Mononuclear cell (primary cell): ENCODE data around the gene WWTR1. TPM values are rescaled to one million over a fixed set of nuclear protein-coding genes. Genes with fewer than 3 reads are reported as not detected.

Experiments used
- H3K27me3 ChIP-seq: 2 replicates; pipeline ENCODE4 v1.6.0; 2011; ENCODE audit warnings: low read length, control low read depth; ENCODE audit not compliant: insufficient read depth
- H3K4me1 ChIP-seq: 2 replicates; pipeline ENCODE4 v1.5.1; 2011; ENCODE audit warnings: mild to moderate bottlenecking, low read length, control low read depth; ENCODE audit not compliant: insufficient read depth
- H3K4me3 ChIP-seq: 2 replicates; pipeline ENCODE4 v1.5.1; 2011; ENCODE audit warnings: mild to moderate bottlenecking, low read length, moderate library complexity
- H3K9me3 ChIP-seq: 2 replicates; pipeline ENCODE4 v1.5.1; 2011; ENCODE audit warnings: low read depth, mild to moderate bottlenecking, control low read depth, low read length
- total RNA-seq: library from RNA; depleted of rRNA; stranded (reverse); fragments of >200 nt; gene quantifications from one replicate; pipeline ENCODE4 v1.2.3, GENCODE V29; 2012

Gene WWTR1
- total RNA-seq, 1 donor = 0.31 TPM

- Histone ChIP-seq H3K27me3 (peaks cover 4% of the 10 kb centered on the region), H3K4me3 (no peak overlapping the region), H3K9me3 (no peaks in the 10 kb centered on the region), H3K4me1 (no peaks in the 10 kb centered on the region)
Measured at GRCh38 chr3:149579161-149579560, 78.7 kb downstream of the WWTR1 start.

DNA sequence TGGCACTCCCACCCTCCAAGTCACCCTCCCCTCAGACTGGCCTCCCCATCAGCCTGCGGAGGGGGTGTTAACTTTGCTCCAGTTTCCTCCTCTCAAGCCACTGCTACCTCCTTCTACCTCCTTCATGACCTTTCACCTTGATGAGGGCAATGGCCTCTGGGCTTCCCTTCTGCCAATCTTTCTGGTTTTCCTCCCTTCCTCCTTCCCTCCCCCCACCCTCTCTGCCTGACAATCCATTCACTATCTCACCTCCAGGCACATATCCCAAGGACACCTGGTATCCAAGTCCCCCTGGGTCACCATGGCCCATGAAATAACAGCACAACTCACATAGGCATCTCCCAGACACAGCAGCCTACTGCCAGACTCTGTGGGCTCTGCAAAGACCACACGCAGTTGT lies 80.0 kb downstream of the WWTR1 start:
- H3K27me3 ChIP-seq = peaks cover 2% of the 10 kb centered on the region
- H3K9me3 ChIP-seq = no peaks in the 10 kb centered on the region
- no peak overlapping the region for H3K4me3 ChIP-seq
- H3K4me1 ChIP-seq = no peaks in the 10 kb centered on the region

- Histone ChIP-seq H3K9me3 (no peaks in the 10 kb centered on the region), H3K4me1 (no peaks in the 10 kb centered on the region), H3K4me3 (no peak overlapping the region), H3K27me3 (peaks cover 6% of the 10 kb centered on the region)
Measured at GRCh38 chr3:149575961-149576564, 81.8 kb downstream of the WWTR1 start.

- peaks cover 6% of the 10 kb centered on the region for H3K27me3 ChIP-seq
- H3K9me3 ChIP-seq = no peaks in the 10 kb centered on the region
- no peaks in the 10 kb centered on the region for H3K4me1 ChIP-seq
- no peak overlapping the region for H3K4me3 ChIP-seq
Measured at GRCh38 chr3:149575213-149575960, 82.4 kb downstream of the WWTR1 start.

DNA sequence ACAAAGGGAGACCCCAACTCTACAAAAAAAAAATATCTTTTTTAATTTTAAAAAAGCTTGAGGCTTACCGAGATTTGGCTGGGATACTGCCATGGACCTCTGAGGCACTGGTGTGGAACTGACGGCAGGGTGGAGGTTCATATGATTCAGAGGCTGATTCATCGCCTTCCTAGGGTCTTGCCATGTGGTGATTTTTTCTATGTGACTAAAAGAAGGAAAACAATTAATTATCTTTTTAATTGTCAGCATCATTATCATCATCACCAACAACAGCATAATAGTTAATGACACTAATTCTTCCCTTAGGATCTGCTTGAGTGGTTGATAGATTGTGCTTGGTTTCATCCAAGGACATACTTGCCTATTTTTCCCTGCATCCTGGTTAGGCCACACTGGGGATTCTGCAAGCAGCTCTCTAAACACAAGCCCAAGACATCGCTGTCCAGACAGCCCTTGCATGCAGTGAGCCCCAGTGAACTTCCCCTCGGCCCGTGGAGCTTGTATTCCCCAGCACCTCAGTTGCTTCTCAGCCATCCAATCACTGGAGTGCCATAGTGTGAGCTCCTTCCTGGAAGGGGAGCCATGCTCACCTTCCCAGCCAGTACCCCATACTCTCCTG lies 84.9 kb downstream of the WWTR1 start:
- Histone ChIP-seq H3K9me3 (no peaks in the 10 kb centered on the region), H3K4me1 (no peaks in the 10 kb centered on the region), H3K27me3 (peaks cover 6% of the 10 kb centered on the region), H3K4me3 (no peak overlapping the region)

- Histone ChIP-seq H3K4me3 (no peak overlapping the region), H3K27me3 (peaks cover 6% of the 10 kb centered on the region), H3K9me3 (no peaks in the 10 kb centered on the region), H3K4me1 (no peaks in the 10 kb centered on the region)
Measured at GRCh38 chr3:149571381-149571780, 86.4 kb downstream of the WWTR1 start.

GRCh38 chr3:149570016-149570415 lies 87.8 kb downstream of the WWTR1 start:
- Histone ChIP-seq H3K4me1 (no peaks in the 10 kb centered on the region), H3K4me3 (no peak overlapping the region), H3K9me3 (no peaks in the 10 kb centered on the region), H3K27me3 (peaks cover 3% of the 10 kb centered on the region)

DNA sequence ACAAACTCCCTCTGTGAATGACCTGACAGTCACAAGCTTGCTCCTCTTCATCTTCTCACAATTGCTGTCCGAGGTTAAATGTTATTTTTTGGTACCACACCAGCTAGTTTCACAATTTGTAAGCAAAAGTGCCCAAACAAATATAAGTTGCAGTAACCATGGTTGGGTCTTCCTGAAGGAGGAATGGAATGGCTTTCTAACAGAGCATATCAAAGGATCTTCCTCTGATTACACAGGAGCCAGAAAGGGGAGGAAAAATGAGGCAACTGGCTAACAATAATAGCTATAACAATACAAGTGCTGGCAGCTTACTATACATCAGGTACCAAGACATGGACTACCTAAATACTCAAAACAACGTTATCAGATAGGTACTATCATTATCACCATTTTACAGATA lies 90.4 kb downstream of the WWTR1 start:
- H3K27me3 ChIP-seq = peaks cover 3% of the 10 kb centered on the region
- no peaks in the 10 kb centered on the region for H3K4me1 ChIP-seq
- no peak overlapping the region for H3K4me3 ChIP-seq
- H3K9me3 ChIP-seq = no peaks in the 10 kb centered on the region

- no peak overlapping the region for H3K4me3 ChIP-seq
- peaks cover 3% of the 10 kb centered on the region for H3K27me3 ChIP-seq
- no peaks in the 10 kb centered on the region for H3K4me1 ChIP-seq
Measured at GRCh38 chr3:149566292-149566975, 91.4 kb downstream of the WWTR1 start.

GRCh38 chr3:149564079-149564478 lies 93.7 kb downstream of the WWTR1 start:
- H3K9me3 ChIP-seq = no peaks in the 10 kb centered on the region
- H3K4me3 ChIP-seq = no peak overlapping the region
- no peaks in the 10 kb centered on the region for H3K4me1 ChIP-seq
- no peaks in the 10 kb centered on the region for H3K27me3 ChIP-seq

More at GRCh38 chr3:149566292-149566975, 91.4 kb downstream of the WWTR1 start:
- no peaks in the 10 kb centered on the region for H3K9me3 ChIP-seq

GRCh38 chr3:149563114-149563513 lies 94.7 kb downstream of the WWTR1 start:
- no peaks in the 10 kb centered on the region for H3K4me1 ChIP-seq
- H3K9me3 ChIP-seq = no peaks in the 10 kb centered on the region
- no peaks in the 10 kb centered on the region for H3K27me3 ChIP-seq
- no peak overlapping the region for H3K4me3 ChIP-seq

GRCh38 chr3:149560617-149561016 lies 97.2 kb downstream of the WWTR1 start:
- H3K4me1 ChIP-seq = no peaks in the 10 kb centered on the region
- no peaks in the 10 kb centered on the region for H3K27me3 ChIP-seq
- H3K4me3 ChIP-seq = no peak overlapping the region
- H3K9me3 ChIP-seq = no peaks in the 10 kb centered on the region

GRCh38 chr3:149560001-149560400 lies 97.8 kb downstream of the WWTR1 start:
- Histone ChIP-seq H3K4me3 (no peak overlapping the region), H3K4me1 (no peaks in the 10 kb centered on the region), H3K27me3 (no peaks in the 10 kb centered on the region), H3K9me3 (no peaks in the 10 kb centered on the region)

DNA sequence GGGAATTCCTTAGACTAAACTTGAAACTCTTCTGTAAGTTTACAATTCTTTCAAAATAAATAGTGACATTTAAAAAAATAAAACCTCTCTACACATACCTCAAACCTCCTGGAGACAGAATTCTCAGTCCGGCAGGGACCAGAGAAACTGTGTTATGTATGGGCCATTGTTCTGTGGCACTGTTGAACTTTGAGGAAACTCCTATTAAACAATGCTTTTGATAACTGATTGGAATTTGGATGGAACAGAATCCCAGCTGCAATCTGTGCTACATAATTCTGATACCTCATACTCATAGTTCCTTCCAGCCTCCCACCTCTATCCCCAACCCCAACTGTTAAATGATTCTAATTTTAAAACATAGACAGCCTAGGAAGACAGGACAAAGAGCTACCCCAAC lies 98.3 kb downstream of the WWTR1 start:
- Histone ChIP-seq H3K4me3 (no peak overlapping the region), H3K4me1 (no peaks in the 10 kb centered on the region), H3K9me3 (no peaks in the 10 kb centered on the region), H3K27me3 (no peaks in the 10 kb centered on the region)

- H3K9me3 ChIP-seq = no peaks in the 10 kb centered on the region
- H3K4me3 ChIP-seq = no peak overlapping the region
- H3K4me1 ChIP-seq = no peaks in the 10 kb centered on the region
- H3K27me3 ChIP-seq = peaks cover 2% of the 10 kb centered on the region
Measured at GRCh38 chr3:149555927-149556326, 101.9 kb downstream of the WWTR1 start.
